Adrenal gland (tissue), 5 donors: ENCODE measurements around the gene SPAG16.

Source experiments
- CTCF ChIP-seq, 6 experiments: fragments of 450-650 bp in 4 of 6; fragments of 200-600 bp in 2 of 6; sonication (generic) in 1 of 6; IDR thresholded peaks; 1 replicate in 5 of 6; 2 replicates in 1 of 6; pipeline versions ENCODE4 v1.5.1 to v1.8.0; 2016 to 2021; ENCODE audit warnings: antibody characterized with exemption in 6 of 6, mild to moderate bottlenecking in 2 of 6, moderate library complexity in 1 of 6
- POLR2A ChIP-seq, 2 donors: fragments of 450-650 bp; IDR thresholded peaks; one replicate each; pipeline ENCODE4 v1.6.1; 2017; ENCODE audit warnings: antibody characterized with exemption in 2 of 2, mild to moderate bottlenecking in 2 of 2, moderate library complexity in 1 of 2
- donor health status: DM: no; HTN: no; CAD: no.

- TF ChIP-seq CTCF (IDR thresholded peaks at IDR 0.05): no peak
- TF ChIP-seq POLR2A (IDR thresholded peaks at IDR 0.05): no peak
These were observed 707.3 kb downstream of the SPAG16 start for GRCh38 chr2:213991453-213992108.
